Measurements from ENCODE around the gene PSME4. TPM values are rescaled to one million over a fixed set of nuclear protein-coding genes. Genes with fewer than 3 reads are reported as not detected.

Gene PSME4
- total RNA-seq, 4 donors from 2014 or later, result 23.8 to 51.2 (median 34.2) TPM

DNA sequence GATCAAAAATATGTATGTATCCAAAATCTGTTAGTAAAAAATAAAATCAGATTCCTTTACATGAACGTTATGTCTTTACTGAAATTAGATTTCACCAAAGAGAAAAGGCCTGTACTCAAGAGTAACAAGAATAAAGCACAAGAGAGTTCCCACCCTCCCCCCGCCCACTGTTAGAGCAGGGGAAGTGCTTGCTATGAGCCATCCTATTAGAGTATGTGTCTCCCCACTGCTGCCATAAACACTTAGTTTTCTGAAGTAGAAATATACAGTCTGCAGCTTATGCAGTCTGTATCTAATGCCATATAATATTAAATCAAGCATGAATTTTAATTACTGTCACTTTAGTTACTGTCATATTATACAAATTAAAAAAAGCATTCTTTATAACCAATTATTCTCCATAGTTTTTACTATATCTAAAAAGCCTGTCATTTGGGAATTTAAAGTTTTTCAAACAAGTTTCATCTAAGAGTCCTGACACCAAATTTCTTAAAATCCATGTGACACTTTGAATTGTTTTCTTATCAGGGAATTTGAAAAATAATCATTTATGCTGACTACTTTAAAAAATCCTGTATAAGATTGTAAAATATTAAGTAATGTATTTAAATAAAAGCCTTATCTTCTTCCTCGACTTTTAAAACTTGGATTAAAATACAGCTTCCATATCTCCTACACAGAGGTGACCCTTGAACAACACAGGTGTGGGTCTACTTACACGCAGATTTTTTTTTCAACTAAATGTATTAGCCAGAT lies 59.2 kb downstream of the PSME4 start:
- peaks cover 0 to 55% (median 0%) of the 10 kb centered on the region in 3 donors for H3K36me3 ChIP-seq
- no peak for DNase-seq
- H3K4me1 ChIP-seq, result no peaks in the 10 kb centered on the region
- no peak overlapping the region for H3K27ac ChIP-seq
- no peaks in the 10 kb centered on the region for H3K27me3 ChIP-seq
- H3K9me3 ChIP-seq, result no peaks in the 10 kb centered on the region
- H3K4me3 ChIP-seq, result no peak overlapping the region
- TF ChIP-seq POLR2A (IDR thresholded peaks at IDR 0.05), result no peak
- TF ChIP-seq, protein P1, sequence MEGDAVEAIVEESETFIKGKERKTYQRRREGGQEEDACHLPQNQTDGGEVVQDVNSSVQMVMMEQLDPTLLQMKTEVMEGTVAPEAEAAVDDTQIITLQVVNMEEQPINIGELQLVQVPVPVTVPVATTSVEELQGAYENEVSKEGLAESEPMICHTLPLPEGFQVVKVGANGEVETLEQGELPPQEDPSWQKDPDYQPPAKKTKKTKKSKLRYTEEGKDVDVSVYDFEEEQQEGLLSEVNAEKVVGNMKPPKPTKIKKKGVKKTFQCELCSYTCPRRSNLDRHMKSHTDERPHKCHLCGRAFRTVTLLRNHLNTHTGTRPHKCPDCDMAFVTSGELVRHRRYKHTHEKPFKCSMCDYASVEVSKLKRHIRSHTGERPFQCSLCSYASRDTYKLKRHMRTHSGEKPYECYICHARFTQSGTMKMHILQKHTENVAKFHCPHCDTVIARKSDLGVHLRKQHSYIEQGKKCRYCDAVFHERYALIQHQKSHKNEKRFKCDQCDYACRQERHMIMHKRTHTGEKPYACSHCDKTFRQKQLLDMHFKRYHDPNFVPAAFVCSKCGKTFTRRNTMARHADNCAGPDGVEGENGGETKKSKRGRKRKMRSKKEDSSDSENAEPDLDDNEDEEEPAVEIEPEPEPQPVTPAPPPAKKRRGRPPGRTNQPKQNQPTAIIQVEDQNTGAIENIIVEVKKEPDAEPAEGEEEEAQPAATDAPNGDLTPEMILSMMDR (IDR thresholded peaks at IDR 0.05), result no peak

DNA sequence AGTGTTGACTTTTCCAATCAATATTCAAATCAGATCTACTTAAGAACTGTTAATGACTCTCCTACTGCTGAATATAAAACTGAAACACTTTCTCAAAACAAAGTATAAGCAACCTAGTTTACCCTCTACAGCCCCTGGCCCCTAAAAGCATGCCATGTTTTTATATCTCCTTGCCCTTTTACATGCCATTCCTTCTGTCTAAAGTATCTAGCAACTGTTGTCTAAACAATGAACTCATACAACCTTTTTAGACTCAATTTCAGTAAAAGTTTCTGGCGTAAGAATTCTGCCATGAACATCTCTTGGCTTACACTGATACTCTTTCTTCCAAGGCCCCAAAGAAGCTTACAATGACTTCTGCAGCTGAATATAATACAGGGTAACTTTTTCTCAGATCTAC lies 63.2 kb downstream of the PSME4 start:
- Histone ChIP-seq H3K4me1 (no peaks in the 10 kb centered on the region), H3K27ac (no peak overlapping the region), H3K36me3 (peaks cover 0 to 76% (median 4%) of the 10 kb centered on the region in 3 donors), H3K9me3 (no peaks in the 10 kb centered on the region), H3K4me3 (no peak overlapping the region), H3K27me3 (no peaks in the 10 kb centered on the region)
- no peak for DNase-seq
- no peak for TF ChIP-seq POLR2A (IDR thresholded peaks at IDR 0.05)
- TF ChIP-seq, protein P1 (IDR thresholded peaks at IDR 0.05), result no peak

DNA sequence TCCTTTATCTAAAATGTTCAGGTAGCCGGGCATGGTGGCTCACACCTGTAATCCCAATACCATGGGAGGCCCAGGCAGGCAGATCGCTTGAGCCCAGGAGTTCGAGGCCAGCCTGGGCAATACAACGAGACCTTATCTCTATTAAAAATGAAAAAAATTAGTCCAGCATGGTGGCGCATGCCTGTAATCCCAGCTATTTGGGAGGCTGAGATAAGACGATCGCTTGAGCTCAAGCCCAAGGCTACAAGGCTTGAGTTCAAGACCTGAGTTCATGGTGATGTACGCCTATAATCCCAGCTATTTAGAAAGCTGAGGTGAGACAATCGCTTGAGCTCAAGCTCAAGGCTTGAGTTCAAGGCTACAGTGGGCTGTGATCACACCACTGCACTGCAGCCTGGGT lies 65.4 kb downstream of the PSME4 start:
- H3K4me3 ChIP-seq, result no peak overlapping the region
- no peaks in the 10 kb centered on the region for H3K4me1 ChIP-seq
- no peak for TF ChIP-seq POLR2A (IDR thresholded peaks at IDR 0.05)
- TF ChIP-seq, protein P1 (IDR thresholded peaks at IDR 0.05), result no peak
- no peaks in the 10 kb centered on the region for H3K9me3 ChIP-seq
- DNase-seq, result no peak
- no peak overlapping the region for H3K27ac ChIP-seq
- H3K27me3 ChIP-seq, result no peaks in the 10 kb centered on the region
- H3K36me3 ChIP-seq, result peaks cover 0 to 94% (median 4%) of the 10 kb centered on the region in 3 donors

DNA sequence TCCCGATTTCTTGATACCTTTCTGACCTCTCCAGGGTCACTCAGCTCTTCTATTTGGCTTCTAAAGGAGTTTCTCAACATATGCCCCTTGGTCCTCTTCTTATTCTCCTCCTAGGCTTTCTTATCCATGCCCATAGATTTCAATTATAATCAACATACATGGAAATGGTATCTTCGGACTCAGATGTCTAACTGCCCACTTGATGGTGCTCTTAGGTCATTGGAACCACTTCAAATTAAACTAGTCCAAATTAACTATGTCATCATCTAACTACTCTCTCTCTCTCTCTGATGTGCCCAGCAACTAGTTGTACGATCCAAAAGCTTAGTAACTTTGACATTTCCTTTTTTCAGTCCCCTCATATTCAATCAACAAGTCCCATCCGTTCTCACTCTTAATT lies 67.8 kb downstream of the PSME4 start:
- Histone ChIP-seq H3K4me3 (no peak overlapping the region), H3K27ac (no peak overlapping the region), H3K9me3 (no peaks in the 10 kb centered on the region), H3K27me3 (no peaks in the 10 kb centered on the region), H3K4me1 (no peaks in the 10 kb centered on the region), H3K36me3 (peaks cover 0 to 96% (median 4%) of the 10 kb centered on the region in 3 donors)
- TF ChIP-seq POLR2A (IDR thresholded peaks at IDR 0.05), result no peak
- TF ChIP-seq, protein P1 (IDR thresholded peaks at IDR 0.05), result no peak
- no peak for DNase-seq

DNA sequence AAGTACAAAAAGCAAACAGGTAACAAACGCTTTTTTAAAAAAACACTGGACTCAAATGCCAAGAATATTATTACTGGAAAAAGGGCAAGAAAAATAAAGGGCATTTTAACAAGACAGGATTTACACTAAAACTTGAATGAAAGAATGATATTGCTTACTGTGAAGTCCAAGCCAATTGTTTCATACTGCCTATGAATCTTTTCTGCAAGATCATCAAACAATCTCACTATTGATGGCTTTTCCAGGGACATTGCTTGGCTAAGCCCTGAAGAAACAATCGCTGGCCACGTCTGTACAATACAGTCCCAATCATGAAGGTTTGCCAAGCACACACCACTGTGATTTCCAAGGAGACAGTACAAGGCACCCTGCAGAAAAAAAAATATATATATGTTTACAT lies 69.6 kb downstream of the PSME4 start:
- H3K4me3 ChIP-seq, result no peak overlapping the region
- H3K27ac ChIP-seq, result no peak overlapping the region
- TF ChIP-seq POLR2A (IDR thresholded peaks at IDR 0.05), result no peak
- H3K9me3 ChIP-seq, result no peaks in the 10 kb centered on the region
- no peak for DNase-seq
- peaks cover 0 to 94% (median 4%) of the 10 kb centered on the region in 3 donors for H3K36me3 ChIP-seq
- no peaks in the 10 kb centered on the region for H3K4me1 ChIP-seq
- H3K27me3 ChIP-seq, result no peaks in the 10 kb centered on the region

DNA sequence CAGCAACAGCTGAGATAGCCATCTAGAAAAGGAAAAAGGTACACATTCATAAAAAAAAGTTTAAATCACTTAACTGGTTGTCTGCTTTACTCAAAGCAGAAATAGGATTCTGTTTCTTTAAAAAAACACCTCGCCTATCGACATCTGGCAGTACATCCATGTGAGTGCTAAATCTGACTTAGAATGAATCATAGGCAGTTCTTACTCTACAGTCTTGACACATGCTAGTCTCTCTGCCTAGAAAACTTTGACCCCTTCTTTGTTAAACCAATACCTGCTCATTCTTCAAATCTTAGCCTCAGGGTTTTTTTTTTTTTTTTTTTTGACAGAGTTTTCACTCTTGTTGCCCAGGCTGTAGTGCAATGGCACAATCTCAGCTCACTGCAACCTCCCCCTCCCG lies 73.9 kb downstream of the PSME4 start:
- DNase-seq, result no peak
- H3K9me3 ChIP-seq, result no peaks in the 10 kb centered on the region
- peaks cover 0 to 83% (median 0%) of the 10 kb centered on the region in 3 donors for H3K36me3 ChIP-seq
- no peak overlapping the region for H3K27ac ChIP-seq
- TF ChIP-seq, protein P1 (IDR thresholded peaks at IDR 0.05), result no peak
- no peak for TF ChIP-seq POLR2A (IDR thresholded peaks at IDR 0.05)
- no peak overlapping the region for H3K4me3 ChIP-seq
- H3K27me3 ChIP-seq, result no peaks in the 10 kb centered on the region
- no peaks in the 10 kb centered on the region for H3K4me1 ChIP-seq

All from Peyer's patch (tissue), 4 donors.